ENCODE data around the gene RAD51B.
A peak's percentile ranks its signal among the peaks of the same experiment; 100 is the strongest.

Gene RAD51B

GRCh38 chr14:68463705-68464374 is 644.3 kb downstream of the RAD51B start:
- DNase-seq (ENCODE audit: low spot score), result no peak

- no peak for DNase-seq (ENCODE audit: low spot score)
Observed at GRCh38 chr14:68464711-68465110, 645.1 kb downstream of the RAD51B start.

GRCh38 chr14:68466491-68466977 is 647.0 kb downstream of the RAD51B start:
- no peak for DNase-seq (ENCODE audit: low spot score)

GRCh38 chr14:68467425-68467824 is 647.8 kb downstream of the RAD51B start:
- no peak for DNase-seq (ENCODE audit: low spot score)

GRCh38 chr14:68468437-68469207 is 649.0 kb downstream of the RAD51B start:
- no peak for DNase-seq (ENCODE audit: low spot score)

- DNase-seq (ENCODE audit: low spot score), result no peak
Observed at GRCh38 chr14:68469208-68469713, 649.7 kb downstream of the RAD51B start.

- no peak for DNase-seq (ENCODE audit: low spot score)
Observed at GRCh38 chr14:68470361-68470760, 650.8 kb downstream of the RAD51B start.

GRCh38 chr14:68471029-68471963 is 651.7 kb downstream of the RAD51B start:
- peak; percentile 35 for DNase-seq (ENCODE audit: low spot score)

GRCh38 chr14:68471964-68472508 is 652.5 kb downstream of the RAD51B start:
- no peak for DNase-seq (ENCODE audit: low spot score)

GRCh38 chr14:68473069-68473468 is 653.5 kb downstream of the RAD51B start:
- no peak for DNase-seq (ENCODE audit: low spot score)

GRCh38 chr14:68473794-68474193 is 654.2 kb downstream of the RAD51B start:
- DNase-seq (ENCODE audit: low spot score), result no peak

GRCh38 chr14:68474741-68475140 is 655.2 kb downstream of the RAD51B start:
- no peak for DNase-seq (ENCODE audit: low spot score)

GRCh38 chr14:68475802-68476201 is 656.2 kb downstream of the RAD51B start:
- DNase-seq (ENCODE audit: low spot score), result no peak

- DNase-seq (ENCODE audit: low spot score), result peak; percentile 60
Observed at GRCh38 chr14:68476212-68477109, 656.9 kb downstream of the RAD51B start.

- DNase-seq (ENCODE audit: low spot score), result no peak
Observed at GRCh38 chr14:68477110-68477455, 657.5 kb downstream of the RAD51B start.

- DNase-seq (ENCODE audit: low spot score), result no peak
Observed at GRCh38 chr14:68477461-68478085, 658.0 kb downstream of the RAD51B start.

- DNase-seq (ENCODE audit: low spot score), result no peak
Observed at GRCh38 chr14:68479247-68479646, 659.7 kb downstream of the RAD51B start.

GRCh38 chr14:68482018-68482417 is 662.4 kb downstream of the RAD51B start:
- no peak for DNase-seq (ENCODE audit: low spot score)

GRCh38 chr14:68482772-68483395 is 663.3 kb downstream of the RAD51B start:
- no peak for DNase-seq (ENCODE audit: low spot score)

Data from globus pallidus (tissue), 1 donor.